Activated CD8-positive, alpha-beta memory T cell treated with anti-CD3 and anti-CD28 coated beads, Interleukin-2, amount 50 U/mL, for 48 hours (primary cell): ENCODE data around the gene TBC1D10B.

Experiments used
- DNase-seq: peaks from one replicate; pipeline ENCODE4 v3.0.0-alpha.2; 2020

TBC1D10B gene

DNA sequence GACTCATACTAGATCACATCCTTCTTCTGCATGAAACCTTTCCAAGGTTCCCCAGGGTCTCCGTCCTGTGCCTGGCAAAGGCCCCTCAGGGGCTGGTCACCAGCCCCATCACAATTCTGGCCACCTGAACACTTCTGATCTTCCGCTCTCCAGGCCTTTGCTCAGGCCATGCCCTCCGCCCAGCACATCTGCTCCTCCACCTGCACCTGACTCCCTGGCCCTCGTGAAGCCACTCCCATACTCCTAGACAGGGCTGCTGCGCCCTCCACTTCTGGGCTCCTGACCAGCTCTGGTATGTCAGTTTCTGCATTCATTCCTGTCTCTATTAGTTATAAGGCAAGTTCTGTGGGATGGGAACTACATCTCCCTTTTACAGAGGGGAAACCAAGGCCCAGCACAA, 2.4 kb upstream of the TBC1D10B start:
- no peak for DNase-seq

GRCh38 chr16:30372038-30372712, 1.9 kb upstream of the TBC1D10B start:
- peak; percentile 55 for DNase-seq

DNA sequence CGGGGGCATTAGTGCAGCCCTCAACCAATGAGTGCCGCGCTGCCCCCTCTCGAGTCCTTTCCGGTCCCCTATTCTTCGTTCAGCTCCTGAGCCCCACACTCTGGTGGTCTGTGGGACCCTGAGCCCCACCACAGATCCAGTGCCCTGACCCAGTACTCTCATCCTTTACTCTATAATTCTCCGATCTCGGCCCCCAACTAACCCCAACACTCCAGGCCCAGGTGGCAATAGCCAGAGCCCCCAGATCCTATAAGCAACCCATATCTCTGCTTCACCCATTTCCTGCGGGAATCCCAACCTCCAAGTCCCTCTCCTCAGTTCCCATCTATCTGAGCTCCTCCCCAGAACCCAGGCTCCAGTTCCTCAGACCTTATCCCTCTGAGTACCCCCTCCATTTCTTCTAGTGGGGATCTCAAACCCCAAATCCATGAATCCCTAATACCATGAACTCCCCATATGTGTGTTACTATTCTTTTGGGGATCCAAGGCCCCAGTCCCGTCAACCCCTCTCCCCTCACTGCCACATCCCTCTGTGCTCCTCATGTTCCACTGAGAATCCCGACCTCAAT, 1.0 kb upstream of the TBC1D10B start:
- DNase-seq, result no peak

DNA sequence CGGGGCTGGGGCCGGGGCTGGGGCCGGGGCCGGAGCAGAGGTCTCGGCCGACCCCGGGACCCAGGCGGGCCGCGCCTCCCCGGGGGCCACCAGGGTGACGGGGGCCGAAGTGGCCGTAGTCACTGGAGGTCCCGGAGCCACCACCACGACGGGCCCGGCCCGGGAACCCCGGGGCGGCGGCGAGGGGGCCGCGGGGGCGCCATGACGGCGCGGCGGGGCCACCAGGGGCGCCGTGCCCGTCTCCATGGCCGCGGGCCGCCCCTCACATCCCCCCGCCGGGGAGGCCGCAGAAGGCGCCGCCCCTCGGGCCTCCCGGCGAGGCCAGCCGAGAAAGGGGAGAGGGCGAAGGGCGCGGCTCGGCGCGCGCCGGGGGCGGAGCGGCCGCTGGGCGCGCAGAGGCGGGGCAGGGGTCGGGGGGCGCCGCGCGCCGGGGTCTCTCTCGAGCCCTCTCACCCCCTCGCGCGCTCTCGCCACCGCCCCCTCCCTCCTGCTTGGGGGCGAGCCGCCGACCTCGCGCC, 297 bp downstream of the TBC1D10B start:
- DNase-seq, result no peak

DNA sequence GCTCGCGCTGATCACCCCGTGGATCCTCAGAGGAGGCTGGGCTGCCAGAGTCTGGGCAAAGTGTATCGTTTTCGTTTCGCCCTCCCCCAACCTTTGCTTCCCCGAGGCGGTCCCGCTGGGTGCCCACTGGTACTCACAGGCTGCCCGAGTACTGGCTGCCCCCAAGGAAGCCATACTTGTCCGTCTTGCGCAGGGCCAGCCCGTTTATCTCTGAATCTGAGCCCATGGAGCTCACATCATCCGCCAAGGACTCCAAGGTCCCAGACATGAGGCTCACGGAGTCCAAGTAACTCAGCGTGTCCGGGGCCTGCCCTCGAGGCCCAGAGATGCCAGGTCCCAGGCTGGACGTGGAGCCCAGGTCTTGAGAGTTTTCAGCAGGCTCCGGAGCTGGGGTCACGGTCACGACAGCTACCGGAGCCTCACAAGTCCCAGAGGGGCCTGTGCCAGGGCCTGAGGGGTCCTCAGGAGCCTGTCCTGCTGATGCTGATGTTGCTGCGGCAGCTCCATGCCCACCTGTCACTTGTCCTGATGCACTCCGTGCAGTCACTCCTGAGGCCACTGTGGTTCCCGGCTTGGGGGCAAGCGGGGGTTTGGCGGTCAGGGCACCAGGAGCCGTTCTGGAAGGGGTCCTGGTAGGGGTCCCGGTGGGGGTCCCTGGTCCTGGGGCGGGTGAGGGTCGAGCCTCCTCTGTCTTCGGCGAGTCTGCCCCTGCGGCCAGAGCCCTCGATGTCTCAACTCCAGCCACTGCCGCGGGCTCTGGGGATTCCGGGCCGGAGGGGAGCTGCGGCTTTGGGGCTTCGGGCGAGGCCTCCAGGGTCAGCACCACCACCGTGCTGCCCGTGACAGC, 980 bp downstream of the TBC1D10B start:
- DNase-seq, result peak; percentile 65

DNA sequence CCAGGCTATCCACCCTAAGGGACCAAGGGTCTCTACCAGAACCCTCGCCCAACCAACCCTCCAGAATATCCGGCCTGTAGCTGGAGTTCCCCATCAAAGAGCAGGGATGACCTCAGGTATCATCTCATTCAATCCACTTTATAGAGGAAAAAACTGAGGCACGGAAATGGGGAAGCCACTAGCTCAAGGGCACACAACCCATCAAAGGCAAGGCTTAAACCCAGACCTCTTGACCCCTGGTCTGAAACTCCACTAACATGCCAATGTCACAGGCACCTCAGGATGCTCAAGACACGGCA, 1.6 kb downstream of the TBC1D10B start:
- no peak for DNase-seq

DNA sequence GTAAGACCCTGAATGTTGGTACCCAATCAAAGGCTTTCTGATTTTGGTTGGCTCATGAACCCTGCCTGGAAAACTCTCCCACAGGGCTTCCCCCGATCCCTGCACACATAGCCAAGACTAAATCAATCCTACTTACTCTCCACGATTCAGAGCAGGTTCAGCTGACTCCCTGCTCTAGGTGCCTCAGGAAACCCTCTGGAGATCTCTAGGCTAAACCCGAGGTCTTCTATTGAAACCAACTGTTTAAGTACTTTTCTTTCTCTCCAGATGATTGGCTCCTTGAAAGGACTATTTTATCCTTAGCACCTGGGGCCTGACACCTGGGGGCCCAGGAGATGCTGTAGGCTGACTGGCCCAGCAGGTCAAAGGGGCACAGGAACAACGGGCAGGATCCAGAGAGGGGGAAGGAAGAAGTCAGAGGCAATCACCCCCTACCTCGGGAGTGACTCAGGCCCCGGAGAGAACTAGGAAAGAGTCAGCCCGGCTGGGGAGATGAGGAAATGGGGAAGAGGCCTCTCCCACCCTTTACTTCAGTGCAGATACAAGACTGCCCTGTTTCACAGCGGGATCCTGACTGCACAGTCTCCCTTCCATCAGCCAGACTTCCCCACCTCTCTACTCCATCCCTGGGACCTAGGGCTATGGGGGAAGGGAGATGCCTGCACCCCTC, 2.0 kb downstream of the TBC1D10B start:
- peak; percentile 56 for DNase-seq

DNA sequence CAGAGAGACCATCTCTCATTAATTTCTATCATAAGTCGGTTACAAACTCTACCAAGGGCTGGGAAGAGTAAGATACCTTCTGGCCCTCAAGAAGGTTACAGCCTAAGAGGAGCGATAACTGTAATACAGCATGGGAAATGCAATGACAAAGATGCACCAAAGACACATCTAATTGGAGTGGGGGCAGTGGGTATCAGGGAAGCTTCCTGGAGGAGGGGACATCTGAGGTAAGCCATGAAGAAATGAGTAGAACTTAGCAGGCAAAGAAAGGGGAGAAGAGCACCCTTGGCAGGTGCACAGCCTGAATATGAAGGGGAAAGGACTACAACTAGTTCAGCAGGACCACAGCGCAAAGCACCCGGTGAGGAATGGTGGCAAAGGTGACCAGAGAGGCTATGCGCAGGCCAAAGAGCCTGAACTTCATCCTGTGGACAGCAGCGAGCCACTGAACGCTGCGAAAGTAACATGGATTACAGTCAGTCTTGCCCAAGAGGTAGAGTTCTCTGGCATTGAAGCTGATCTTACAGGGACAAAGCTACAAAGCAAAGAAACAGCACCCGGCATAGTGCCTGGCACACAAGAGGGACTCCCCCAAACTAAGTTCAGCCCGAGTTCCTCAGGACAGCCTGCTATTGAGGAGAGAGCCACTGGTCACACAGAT, 2.8 kb downstream of the TBC1D10B start:
- no peak for DNase-seq

DNA sequence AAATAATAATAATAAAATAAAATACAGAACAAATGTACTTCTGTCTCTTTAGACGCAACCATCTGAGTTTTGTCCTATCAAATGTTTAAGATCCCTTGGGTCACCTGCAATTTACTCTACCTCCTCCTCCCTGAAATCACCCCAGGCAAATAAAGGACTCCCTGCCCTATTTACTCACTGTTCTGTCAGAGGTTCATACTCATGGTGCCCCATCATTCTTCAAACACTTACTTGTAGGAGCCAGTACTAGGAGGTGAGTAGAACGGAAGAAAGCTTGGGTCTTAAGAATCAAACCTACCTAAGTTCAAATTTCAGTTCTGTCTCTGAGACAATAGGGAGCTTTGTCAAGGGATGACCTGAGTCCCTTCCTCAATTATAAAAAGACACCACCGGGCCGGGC, 3.8 kb downstream of the TBC1D10B start:
- no peak for DNase-seq

DNA sequence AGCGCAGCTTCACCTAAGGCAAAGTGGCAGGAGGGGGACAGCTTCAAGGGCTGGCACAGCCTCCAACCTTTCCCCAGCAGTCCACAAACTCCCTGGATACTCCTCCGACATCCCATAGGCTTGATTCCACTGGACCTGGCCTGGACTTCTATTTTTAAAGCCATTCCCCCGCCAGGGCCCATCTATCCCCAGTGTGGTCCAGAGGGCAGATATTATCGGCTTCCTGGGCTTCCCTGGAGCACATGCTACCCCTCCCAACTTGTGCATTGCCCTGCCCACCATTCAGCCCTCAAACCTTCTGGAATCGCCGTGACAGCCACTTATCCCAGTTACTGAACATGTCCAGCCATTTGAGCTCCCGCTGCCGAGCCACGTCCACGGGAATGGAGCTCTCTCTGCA, 5.1 kb downstream of the TBC1D10B start:
- no peak for DNase-seq

- DNase-seq, result no peak
Measured at GRCh38 chr16:30361180-30361579, 9.1 kb downstream of the TBC1D10B start.

- DNase-seq, result no peak
Measured at GRCh38 chr16:30359871-30360170, 10.5 kb downstream of the TBC1D10B start.

DNA sequence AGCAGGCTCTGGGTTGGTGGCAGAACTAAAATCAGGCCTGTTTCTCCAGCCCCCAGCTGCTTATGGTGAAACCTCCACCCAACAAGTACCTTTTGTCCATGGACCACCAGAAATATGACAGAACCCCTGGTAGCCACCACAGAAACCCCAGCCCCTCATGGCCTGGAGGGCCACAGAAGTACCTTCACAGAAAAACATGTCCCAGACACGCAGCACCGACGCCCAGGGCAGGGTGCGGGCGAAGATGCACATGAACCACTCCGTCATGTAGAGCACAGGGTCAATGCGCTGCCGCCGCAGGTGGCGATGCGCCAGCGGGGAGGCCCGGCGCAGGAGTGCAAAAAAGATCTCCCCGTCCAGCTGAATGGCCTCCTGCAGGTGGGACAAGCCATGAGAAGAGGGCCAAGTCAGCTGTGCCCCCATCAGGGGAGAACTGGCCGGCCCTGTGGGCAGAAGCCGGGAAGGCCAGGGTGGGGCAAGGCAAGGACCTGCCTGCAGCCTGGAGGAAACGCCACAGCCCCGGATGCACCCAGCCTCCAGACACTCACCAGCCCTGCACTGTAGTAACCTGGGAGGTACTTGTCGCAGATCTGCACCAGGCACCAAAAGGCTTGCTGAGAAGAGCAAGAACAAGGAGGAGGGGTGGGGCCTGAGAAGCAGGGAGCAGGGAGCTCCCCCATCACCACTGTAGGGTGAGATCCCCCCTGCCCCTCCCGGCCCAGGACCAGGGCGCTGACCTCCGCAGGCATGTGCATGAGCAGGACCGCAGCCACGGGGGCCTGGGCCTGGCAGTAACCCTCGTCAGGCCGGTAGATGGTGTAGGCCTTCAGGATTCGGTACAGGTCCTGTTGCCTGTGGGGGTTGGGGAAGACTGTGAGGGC, 11.1 kb downstream of the TBC1D10B start:
- no peak for DNase-seq

DNA sequence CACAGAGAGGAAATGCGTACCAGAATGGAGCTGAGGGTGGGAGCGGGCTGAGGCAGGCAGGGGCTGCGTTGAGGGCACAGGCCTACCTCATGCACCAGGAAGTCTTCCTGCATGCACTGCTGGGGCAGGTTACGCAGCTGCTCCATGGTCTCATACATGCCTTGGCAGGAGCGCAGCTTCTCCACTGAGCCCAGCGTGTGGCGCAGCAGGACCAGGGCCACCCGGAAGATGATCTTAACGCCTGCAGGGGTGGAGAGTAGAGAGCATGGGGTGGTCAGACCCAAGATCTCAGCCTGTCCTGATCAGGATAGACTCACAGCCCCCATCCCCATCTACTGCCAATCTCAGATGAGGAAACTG, 11.7 kb downstream of the TBC1D10B start:
- no peak for DNase-seq

DNA sequence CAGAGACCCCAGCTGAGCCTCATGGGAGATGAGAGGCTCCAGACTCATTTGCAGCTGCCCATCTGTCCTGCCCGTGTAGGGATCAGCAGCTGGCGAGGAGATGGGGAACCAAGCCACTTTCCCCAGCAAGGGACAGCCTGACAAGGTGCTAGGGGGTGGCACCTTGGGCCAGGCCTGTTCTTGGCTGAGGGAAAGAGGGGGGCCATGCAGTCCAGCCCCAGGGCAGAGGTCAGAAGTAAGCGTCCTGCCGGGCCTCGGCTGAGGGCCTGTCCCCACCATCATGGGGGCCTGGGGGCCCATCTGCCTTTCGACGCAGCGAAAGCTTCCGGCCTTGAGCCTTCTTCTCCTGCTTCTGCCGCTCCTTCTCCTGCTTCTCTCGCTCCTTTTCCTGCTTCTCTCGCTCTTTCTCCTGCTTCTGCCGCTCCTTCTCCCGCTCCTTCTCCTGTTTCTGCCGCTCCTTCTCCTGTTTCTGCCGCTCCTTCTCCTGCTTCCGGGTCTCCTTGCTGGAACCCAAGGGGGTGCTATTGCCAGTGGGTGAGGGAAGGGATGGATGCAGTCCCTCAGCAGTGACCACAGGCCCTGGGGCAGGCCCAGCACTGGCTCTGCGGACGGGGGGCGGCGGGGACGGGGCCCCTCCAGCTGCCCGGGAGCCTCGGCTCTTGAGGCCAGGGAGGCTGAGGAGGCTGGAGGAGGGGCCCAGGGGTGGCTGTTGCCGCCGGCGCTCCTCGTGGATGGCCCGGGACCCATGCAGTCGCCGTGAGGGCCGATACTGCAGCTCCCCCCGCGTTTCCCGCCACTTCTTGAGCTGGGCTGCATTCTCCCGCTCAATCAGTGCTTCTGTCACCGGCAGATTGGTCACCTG, 12.3 kb downstream of the TBC1D10B start:
- no peak for DNase-seq

DNA sequence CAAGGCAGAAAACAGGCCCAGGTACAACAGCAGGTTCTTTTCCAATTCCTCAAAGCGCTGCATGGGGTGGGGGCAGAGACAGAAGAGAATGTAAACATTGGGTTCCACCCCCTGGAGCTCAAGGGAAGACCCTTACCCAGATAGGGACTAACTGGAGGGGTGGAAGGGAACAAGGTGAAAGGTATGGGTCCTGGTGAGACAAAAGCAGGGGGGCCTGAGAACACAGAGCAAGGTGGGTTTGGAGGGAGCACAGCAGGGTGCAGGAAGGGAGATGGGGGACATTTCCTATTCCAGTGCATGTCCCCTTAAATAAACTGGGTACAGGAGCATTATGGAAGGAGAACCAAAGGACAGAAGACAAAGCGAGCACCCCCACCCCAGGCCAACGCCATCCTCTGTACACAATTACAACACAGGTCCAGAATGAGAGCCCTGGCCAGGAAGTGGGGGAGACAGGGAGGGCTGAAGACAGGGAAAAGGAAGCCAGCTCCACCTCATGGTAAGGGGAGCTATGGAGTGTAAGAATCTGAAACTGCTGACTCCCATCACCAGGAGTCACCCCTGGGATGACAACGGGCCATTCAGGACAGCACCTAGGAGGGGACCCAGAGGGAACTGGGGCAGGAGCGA, 13.1 kb downstream of the TBC1D10B start:
- no peak for DNase-seq

DNA sequence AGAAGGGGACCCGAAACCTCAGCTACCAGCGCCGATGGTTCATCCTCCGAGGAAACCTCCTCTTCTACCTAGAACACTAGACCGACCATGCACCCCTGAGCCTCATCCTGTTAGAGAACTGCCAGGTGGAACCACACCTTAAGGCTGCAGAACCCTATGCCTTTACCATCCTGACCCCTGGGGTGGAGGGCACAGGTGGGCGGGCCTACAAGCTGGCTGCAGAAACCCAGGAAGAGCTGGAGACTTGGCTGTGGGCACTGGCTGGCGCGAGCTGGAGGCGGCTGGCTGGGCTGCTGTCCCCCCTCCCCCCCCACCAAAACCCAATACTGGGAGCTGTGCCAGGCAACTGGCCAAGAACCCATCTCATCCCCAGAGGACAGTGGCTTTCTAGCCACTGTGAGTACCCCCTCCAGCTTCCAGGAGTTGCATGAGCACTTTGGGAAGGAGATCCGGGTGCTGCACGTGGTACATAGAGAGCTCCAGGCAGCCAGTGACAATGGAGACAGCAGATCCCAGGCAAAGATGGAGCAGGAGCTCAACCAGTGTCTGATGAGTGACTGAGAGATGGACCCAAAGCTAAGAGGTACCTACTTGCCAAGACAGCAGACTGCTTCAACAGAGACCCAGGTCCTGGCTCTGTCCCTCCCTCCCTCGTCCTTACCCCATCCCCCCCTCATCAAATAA, 13.8 kb downstream of the TBC1D10B start:
- no peak for DNase-seq

DNA sequence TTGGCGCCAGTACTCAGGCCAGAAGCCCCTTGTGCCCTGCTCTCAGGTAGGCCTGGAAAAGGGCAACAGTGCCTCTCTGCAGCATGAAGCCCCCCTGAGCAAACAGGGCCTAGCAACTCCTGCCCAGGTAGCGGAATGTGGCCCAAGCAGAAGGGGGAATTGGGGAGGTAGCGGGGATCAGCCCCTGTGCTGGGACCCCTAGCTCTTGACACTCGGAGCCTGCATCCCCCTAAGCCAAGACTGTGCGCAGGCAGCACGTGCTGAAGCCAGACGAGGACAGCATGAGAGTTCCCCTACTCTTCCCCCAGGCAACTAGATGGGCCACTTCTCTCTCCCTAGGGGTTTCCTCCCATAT, 14.4 kb downstream of the TBC1D10B start:
- DNase-seq, result no peak

- DNase-seq, result peak; percentile 92
Measured at GRCh38 chr16:30355144-30355953, 14.9 kb downstream of the TBC1D10B start, which contains the start of gene CD2BP2. Gene CD2BP2, minus strand, starts transcription at chr16:30355308. Its CDS starts 627 bp downstream, at chr16:30354681.
